ENCODE results near the gene IGF2R.

Gene IGF2R

DNA sequence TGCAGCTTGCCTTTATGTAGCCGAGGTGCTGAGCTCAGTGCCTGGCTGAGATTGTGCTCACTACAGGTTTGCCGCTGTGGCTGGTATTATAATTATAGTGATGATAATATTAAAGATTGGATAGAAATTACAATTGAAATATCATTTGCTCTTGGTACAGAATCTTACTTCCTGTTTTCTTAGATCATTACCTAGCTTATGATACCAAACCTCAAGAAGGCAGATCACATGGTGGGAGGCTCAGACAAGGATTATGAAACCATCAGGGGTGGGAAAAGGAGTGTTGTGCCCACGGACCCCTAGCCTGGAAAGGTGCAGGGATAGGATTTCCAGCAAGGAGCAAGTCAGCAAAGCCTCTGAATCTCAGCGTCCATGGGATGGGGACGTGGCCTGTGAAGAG, 70.6 kb downstream of the IGF2R start:
- Histone ChIP-seq H3K36me3 (ENCODE audit: control insufficient read depth, insufficient read depth, low read length) (peaks cover 12% of the 10 kb centered on the region), H3K9me3 (ENCODE audit: control insufficient read depth, low read length) (no peaks in the 10 kb centered on the region), H3K27me3 (ENCODE audit: control insufficient read depth, insufficient read depth, low read length) (no peaks in the 10 kb centered on the region), H3K4me1 (ENCODE audit: control insufficient read depth, insufficient read depth, low read length) (peaks cover 18% of the 10 kb centered on the region), H3K9ac (ENCODE audit: low read length) (no peak overlapping the region), H3K4me3 (ENCODE audit: low read length) (no peak overlapping the region)

DNA sequence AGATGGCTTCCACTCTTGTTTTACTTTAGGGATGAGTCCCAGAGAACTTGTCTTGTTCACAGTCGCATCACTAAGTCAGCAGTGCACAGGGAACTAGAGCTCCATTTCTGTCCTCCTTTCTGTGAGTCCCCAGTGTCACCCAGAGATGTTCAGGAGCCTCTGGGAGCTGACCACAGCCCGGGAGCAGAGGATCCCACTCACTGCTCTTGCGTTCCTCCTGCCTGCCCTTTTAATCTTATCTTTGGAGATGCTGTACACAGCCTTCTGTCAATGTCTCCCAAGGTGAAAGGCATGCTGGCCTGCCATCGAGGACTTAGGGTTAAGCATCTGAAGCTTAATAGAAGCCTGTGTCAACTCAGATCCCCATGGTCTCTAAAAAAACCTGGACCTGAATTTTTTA, 71.2 kb downstream of the IGF2R start:
- peaks cover 6% of the 10 kb centered on the region for H3K36me3 ChIP-seq (ENCODE audit: control insufficient read depth, insufficient read depth, low read length)
- no peak overlapping the region for H3K4me3 ChIP-seq (ENCODE audit: low read length)
- H3K27me3 ChIP-seq (ENCODE audit: control insufficient read depth, insufficient read depth, low read length): no peaks in the 10 kb centered on the region
- H3K9ac ChIP-seq (ENCODE audit: low read length): no peak overlapping the region
- peaks cover 18% of the 10 kb centered on the region for H3K4me1 ChIP-seq (ENCODE audit: control insufficient read depth, insufficient read depth, low read length)
- no peaks in the 10 kb centered on the region for H3K9me3 ChIP-seq (ENCODE audit: control insufficient read depth, low read length)

DNA sequence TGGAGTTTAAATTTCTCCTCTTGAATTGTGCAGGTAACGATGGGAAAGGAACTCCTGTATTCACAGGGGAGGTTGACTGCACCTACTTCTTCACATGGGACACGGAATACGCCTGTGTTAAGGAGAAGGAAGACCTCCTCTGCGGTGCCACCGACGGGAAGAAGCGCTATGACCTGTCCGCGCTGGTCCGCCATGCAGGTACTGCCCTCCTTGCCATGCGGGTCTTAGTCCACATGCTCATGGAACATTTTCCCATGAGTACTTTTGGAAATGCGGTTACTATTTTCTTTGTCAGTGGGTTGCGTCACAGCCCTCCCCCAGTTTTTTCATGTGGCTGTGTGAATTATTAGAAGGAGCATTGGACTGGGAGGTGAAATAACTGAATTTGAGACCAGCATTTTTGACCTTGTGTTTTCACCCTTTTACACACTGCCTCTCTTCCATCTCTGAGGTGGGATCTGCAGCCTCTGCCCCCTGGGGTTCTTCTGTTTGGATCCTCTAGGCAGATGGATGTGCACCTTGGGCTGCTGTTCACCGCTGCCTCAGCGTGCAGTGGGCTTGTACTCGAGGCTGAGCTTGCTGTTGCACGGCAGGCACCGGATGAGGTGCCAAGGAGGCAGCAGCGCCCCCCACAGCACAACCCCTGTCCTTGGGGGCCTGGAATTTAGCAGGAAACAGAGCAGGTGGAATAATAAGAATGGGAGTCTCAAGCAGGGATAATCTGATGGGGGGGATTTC, 71.8 kb downstream of the IGF2R start:
- Histone ChIP-seq H3K36me3 (ENCODE audit: control insufficient read depth, insufficient read depth, low read length) (peaks cover 9% of the 10 kb centered on the region), H3K4me1 (ENCODE audit: control insufficient read depth, insufficient read depth, low read length) (peaks cover 18% of the 10 kb centered on the region), H3K27me3 (ENCODE audit: control insufficient read depth, insufficient read depth, low read length) (no peaks in the 10 kb centered on the region), H3K9me3 (ENCODE audit: control insufficient read depth, low read length) (no peaks in the 10 kb centered on the region), H3K9ac (ENCODE audit: low read length) (no peak overlapping the region), H3K4me3 (ENCODE audit: low read length) (no peak overlapping the region)

DNA sequence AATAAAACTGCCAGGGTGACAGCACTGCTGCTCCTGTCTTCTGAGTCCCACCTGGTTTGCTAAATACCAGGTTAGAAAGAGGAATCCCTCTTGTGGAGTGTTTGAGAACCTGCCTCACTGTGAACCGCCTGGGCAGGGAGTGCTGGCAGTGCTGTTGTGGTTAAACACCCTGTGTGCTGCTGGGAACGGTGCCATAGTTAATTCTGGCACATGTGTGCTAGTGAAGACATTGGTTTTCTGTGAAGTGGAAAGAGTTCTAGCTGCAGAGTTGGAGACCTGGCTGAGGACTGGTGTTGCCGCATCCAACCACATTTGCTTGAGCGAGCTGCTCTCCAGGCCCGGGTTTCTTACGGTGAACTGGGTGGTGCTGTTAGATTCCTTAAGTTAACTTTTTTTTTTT, 72.7 kb downstream of the IGF2R start:
- peaks cover 9% of the 10 kb centered on the region for H3K36me3 ChIP-seq (ENCODE audit: control insufficient read depth, insufficient read depth, low read length)
- H3K4me3 ChIP-seq (ENCODE audit: low read length): no peak overlapping the region

DNA sequence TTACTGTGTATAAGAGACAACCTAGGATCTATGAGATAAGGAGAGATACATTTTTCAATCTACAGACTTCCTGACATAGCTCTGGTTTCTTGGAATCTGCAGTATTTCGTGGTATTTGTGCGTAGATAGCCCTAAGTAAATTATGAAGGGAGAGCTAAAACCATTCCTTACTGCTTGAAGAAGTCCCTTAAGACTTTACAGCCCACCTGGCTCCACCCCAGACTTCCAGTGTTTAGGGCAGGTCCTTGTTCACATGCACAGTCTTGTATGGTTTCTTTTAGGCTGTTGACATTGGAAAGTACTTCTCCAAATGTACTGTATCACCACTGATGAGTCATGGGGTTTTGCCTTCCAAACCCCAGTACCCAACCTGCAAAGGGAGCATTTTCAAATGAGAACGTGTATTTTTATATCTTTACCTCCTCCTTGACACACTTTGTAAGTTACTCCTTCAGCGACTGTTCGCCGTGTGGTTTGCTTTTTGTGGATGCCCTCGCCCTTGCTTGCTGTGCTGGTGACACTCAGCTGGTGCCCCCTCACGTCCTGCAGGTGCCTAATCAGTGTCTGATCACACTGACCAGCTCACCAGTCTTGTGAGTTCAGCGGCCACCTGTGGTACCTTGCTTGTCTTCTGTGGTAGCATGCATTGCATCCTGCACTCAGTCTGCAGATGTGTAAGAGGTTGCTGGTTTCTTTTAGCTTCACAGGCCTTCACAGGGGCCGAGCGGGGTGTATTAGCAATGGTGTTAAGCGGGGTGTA, 73.3 kb downstream of the IGF2R start:
- peaks cover 18% of the 10 kb centered on the region for H3K4me1 ChIP-seq (ENCODE audit: control insufficient read depth, insufficient read depth, low read length)
- H3K9ac ChIP-seq (ENCODE audit: low read length): no peak overlapping the region
- no peak overlapping the region for H3K4me3 ChIP-seq (ENCODE audit: low read length)
- H3K9me3 ChIP-seq (ENCODE audit: control insufficient read depth, low read length): no peaks in the 10 kb centered on the region
- peaks cover 9% of the 10 kb centered on the region for H3K36me3 ChIP-seq (ENCODE audit: control insufficient read depth, insufficient read depth, low read length)
- no peaks in the 10 kb centered on the region for H3K27me3 ChIP-seq (ENCODE audit: control insufficient read depth, insufficient read depth, low read length)

More for the DNA sequence above, 72.7 kb downstream of the IGF2R start:
- Histone ChIP-seq H3K9me3 (ENCODE audit: control insufficient read depth, low read length) (no peaks in the 10 kb centered on the region), H3K9ac (ENCODE audit: low read length) (no peak overlapping the region), H3K4me1 (ENCODE audit: control insufficient read depth, insufficient read depth, low read length) (peaks cover 18% of the 10 kb centered on the region), H3K27me3 (ENCODE audit: control insufficient read depth, insufficient read depth, low read length) (no peaks in the 10 kb centered on the region)

DNA sequence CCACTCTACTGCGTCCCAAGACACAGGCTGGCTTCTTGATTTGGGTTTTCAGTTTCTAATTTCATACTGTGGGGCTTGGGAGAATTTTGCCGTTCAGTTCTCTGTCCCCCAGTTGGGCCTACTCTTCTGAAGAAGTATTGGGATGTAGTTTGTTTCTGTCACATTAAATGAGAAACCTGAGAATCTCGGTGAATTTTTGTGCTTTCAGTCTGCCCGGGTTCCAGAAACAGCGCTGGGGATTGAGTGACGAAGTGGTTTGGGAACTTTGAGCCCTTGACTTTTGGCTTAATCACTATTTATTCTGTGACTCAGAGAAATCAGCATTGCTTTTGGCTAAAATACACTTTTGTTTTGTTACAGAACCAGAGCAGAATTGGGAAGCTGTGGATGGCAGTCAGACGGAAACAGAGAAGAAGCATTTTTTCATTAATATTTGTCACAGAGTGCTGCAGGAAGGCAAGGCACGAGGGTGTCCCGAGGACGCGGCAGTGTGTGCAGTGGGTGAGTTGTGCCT, 74.0 kb downstream of the IGF2R start:
- Histone ChIP-seq H3K4me3 (ENCODE audit: low read length) (no peak overlapping the region), H3K27me3 (ENCODE audit: control insufficient read depth, insufficient read depth, low read length) (no peaks in the 10 kb centered on the region), H3K36me3 (ENCODE audit: control insufficient read depth, insufficient read depth, low read length) (peaks cover 9% of the 10 kb centered on the region)

DNA sequence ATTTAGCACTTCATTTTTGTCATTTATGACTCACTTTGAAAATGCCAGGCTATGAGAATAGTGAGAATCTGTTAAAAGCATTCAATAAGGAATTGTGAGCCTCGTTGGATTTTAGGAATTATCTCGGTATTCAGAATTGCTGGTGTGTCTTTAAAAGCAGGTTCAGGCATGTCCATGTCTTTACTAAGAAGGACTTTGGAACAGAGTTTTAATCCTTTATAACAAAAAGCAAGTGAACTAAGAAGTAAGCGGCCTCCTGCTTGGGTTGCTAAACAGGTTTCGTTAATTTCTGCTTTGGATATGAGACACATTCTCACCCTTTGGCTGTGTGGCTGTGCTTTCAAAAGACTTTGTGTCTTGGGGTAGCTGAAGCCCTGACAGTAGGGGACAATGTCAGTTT, 74.9 kb downstream of the IGF2R start:
- H3K4me3 ChIP-seq (ENCODE audit: low read length): no peak overlapping the region
- H3K27me3 ChIP-seq (ENCODE audit: control insufficient read depth, insufficient read depth, low read length): no peaks in the 10 kb centered on the region
- H3K4me1 ChIP-seq (ENCODE audit: control insufficient read depth, insufficient read depth, low read length): peaks cover 18% of the 10 kb centered on the region
- no peaks in the 10 kb centered on the region for H3K9me3 ChIP-seq (ENCODE audit: control insufficient read depth, low read length)
- H3K9ac ChIP-seq (ENCODE audit: low read length): no peak overlapping the region
- peaks cover 14% of the 10 kb centered on the region for H3K36me3 ChIP-seq (ENCODE audit: control insufficient read depth, insufficient read depth, low read length)

More for the DNA sequence above, 74.0 kb downstream of the IGF2R start:
- Histone ChIP-seq H3K9ac (ENCODE audit: low read length) (no peak overlapping the region), H3K9me3 (ENCODE audit: control insufficient read depth, low read length) (no peaks in the 10 kb centered on the region), H3K4me1 (ENCODE audit: control insufficient read depth, insufficient read depth, low read length) (peaks cover 18% of the 10 kb centered on the region)

DNA sequence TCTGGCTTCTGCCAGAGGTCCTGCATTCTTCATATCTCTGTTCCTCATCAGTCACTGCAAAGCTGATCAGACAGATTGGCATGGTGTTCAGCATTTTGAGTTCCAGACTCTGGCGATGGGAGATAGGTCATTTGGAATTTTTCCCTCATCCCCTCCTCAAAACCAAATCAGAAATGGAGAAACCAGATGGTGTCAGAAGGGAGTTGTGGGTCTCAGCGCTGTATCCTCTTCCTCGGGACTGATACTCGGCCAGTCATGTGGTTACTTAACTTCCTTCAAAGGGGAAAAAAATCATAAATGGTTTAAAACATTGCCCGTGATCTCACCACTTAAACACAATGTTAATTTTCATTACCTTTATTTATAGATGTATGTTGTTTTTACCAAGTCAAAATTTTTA, 75.8 kb downstream of the IGF2R start:
- H3K9me3 ChIP-seq (ENCODE audit: control insufficient read depth, low read length): no peaks in the 10 kb centered on the region
- H3K27me3 ChIP-seq (ENCODE audit: control insufficient read depth, insufficient read depth, low read length): no peaks in the 10 kb centered on the region
- H3K9ac ChIP-seq (ENCODE audit: low read length): no peak overlapping the region
- H3K4me1 ChIP-seq (ENCODE audit: control insufficient read depth, insufficient read depth, low read length): peaks cover 18% of the 10 kb centered on the region
- H3K36me3 ChIP-seq (ENCODE audit: control insufficient read depth, insufficient read depth, low read length): peaks cover 20% of the 10 kb centered on the region
- no peak overlapping the region for H3K4me3 ChIP-seq (ENCODE audit: low read length)

DNA sequence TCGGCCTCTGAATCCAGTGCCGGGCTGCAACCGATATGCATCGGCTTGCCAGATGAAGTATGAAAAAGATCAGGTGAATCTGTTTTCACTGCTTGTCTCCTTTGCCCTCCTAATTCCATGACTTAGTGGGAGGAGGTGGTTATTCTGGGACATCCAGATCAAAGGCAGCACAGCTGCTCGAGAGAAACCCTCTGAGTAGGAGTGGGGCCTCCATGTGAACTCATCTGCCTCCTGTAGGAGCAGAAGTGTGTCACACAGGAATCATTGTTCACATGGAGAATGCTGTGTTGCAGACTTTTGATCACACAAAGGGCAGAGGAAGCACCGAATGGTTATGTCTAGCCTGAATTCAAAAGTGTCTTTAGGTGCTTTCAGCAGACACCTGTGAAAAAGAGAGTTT, 79.6 kb downstream of the IGF2R start:
- no peaks in the 10 kb centered on the region for H3K9me3 ChIP-seq (ENCODE audit: control insufficient read depth, low read length)
- no peaks in the 10 kb centered on the region for H3K27me3 ChIP-seq (ENCODE audit: control insufficient read depth, insufficient read depth, low read length)
- H3K4me1 ChIP-seq (ENCODE audit: control insufficient read depth, insufficient read depth, low read length): no peaks in the 10 kb centered on the region
- no peak overlapping the region for H3K4me3 ChIP-seq (ENCODE audit: low read length)
- H3K36me3 ChIP-seq (ENCODE audit: control insufficient read depth, insufficient read depth, low read length): peaks cover 20% of the 10 kb centered on the region
- no peak overlapping the region for H3K9ac ChIP-seq (ENCODE audit: low read length)

DNA sequence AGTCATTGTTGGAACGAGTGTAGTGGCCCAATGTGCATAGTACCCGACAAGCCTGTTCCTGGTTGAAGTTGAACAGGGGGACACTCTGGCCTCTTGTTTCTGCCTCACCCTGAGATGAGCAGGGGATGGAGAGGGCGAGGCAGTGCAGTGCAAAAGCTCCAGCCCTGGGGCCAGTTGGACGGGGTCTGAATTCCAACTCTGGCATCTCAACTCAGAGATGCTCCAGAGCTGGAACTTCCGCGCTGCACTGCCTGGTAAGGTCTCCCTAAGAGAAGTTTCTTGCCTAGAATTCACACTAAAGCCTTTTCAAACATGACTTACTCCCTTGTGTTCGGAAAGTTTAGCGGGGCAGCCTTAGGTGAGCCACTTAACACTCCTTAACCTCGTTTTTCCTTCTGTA, 80.5 kb downstream of the IGF2R start:
- Histone ChIP-seq H3K9me3 (ENCODE audit: control insufficient read depth, low read length) (no peaks in the 10 kb centered on the region), H3K4me1 (ENCODE audit: control insufficient read depth, insufficient read depth, low read length) (no peaks in the 10 kb centered on the region), H3K9ac (ENCODE audit: low read length) (no peak overlapping the region), H3K27me3 (ENCODE audit: control insufficient read depth, insufficient read depth, low read length) (no peaks in the 10 kb centered on the region), H3K4me3 (ENCODE audit: low read length) (no peak overlapping the region), H3K36me3 (ENCODE audit: control insufficient read depth, insufficient read depth, low read length) (peaks cover 15% of the 10 kb centered on the region)

DNA sequence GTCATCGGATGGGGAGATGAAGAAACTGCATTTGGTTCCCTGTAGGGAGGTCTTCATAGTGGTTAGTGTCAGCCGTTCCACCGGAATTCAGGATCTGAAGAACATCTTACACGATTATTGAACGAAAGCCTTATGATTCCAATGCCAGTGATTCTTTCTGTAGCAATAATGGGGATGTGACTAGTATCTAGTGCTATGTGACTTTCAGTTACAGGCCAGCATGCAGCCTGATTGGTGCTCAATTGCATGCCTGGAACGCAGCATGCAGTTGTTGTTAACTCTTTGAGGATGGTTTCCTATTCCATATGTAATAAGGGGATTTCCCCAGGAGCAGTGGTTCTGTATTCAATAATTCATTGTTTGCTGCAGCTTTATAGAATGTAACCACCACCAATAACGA, 81.1 kb downstream of the IGF2R start:
- H3K27me3 ChIP-seq (ENCODE audit: control insufficient read depth, insufficient read depth, low read length): no peaks in the 10 kb centered on the region
- H3K36me3 ChIP-seq (ENCODE audit: control insufficient read depth, insufficient read depth, low read length): peaks cover 15% of the 10 kb centered on the region
- H3K9ac ChIP-seq (ENCODE audit: low read length): no peak overlapping the region
- no peaks in the 10 kb centered on the region for H3K4me1 ChIP-seq (ENCODE audit: control insufficient read depth, insufficient read depth, low read length)
- no peak overlapping the region for H3K4me3 ChIP-seq (ENCODE audit: low read length)
- H3K9me3 ChIP-seq (ENCODE audit: control insufficient read depth, low read length): no peaks in the 10 kb centered on the region

DNA sequence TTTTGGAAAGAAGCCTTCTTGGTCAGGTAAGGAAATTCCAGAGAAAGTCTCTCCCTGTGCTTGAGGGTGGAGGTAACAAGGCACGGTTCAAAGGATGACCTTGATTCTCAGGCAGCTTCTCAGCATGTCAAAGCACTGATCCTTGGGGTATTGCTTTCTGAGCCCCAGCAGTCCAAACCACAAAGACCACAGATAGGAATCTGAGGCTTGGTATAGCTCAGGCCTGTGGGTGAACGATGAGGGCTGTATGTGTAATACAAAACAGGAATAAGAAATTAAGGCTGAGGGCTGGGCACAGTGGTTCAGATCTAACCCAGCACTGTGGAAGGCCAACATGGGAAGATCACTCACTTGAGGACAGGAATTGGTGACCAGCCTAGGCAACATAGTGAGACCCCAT, 82.5 kb downstream of the IGF2R start:
- Histone ChIP-seq H3K27me3 (ENCODE audit: control insufficient read depth, insufficient read depth, low read length) (no peaks in the 10 kb centered on the region), H3K9me3 (ENCODE audit: control insufficient read depth, low read length) (no peaks in the 10 kb centered on the region), H3K36me3 (ENCODE audit: control insufficient read depth, insufficient read depth, low read length) (peaks cover 17% of the 10 kb centered on the region), H3K9ac (ENCODE audit: low read length) (no peak overlapping the region), H3K4me1 (ENCODE audit: control insufficient read depth, insufficient read depth, low read length) (no peaks in the 10 kb centered on the region), H3K4me3 (ENCODE audit: low read length) (no peak overlapping the region)

Data from mucosa of stomach (tissue), 1 donor.